Aorta (tissue), 5 donors: ENCODE results near the gene ADI1. TPM values are rescaled to one million over a fixed set of nuclear protein-coding genes. Genes with fewer than 3 reads are reported as not detected.
"Not testable (repeated sequence)": the region's sequence is repeated elsewhere in the genome, so short reads cannot be mapped to it uniquely, and the experiment has no call there.

ENCODE experiments used
- ATAC-seq: fragments of 200-7000 bp; cut with Tn5 transposase; one replicate; pipeline ENCODE4 v1.9.1; 2022; ENCODE audit warnings: moderate library complexity; ENCODE audit not compliant: low FRiP score
- DNase-seq, 2 donors: peaks; one replicate each; pipeline ENCODE4 v3.0.0-alpha.2; 2020
- H3K27ac ChIP-seq, 2 donors: one replicate each; pipeline ENCODE4 v1.5.1; 2013; ENCODE audit warnings: low read length in 2 of 2, mild to moderate bottlenecking in 2 of 2, moderate library complexity in 2 of 2, control low read depth in 1 of 2, inconsistent platforms in 1 of 2, low read depth in 1 of 2
- H3K27me3 ChIP-seq, 2 donors: one replicate each; pipeline ENCODE4 v1.6.1; 2013; ENCODE audit warnings: control low read depth in 1 of 2, low read length in 1 of 2, mild to moderate bottlenecking in 1 of 2, moderate library complexity in 1 of 2; ENCODE audit not compliant: insufficient read depth in 2 of 2, control insufficient read depth in 1 of 2
- H3K36me3 ChIP-seq, 2 donors: one replicate each; pipeline ENCODE4 v1.6.1; 2013; ENCODE audit warnings: control low read depth in 1 of 2, low read length in 1 of 2, mild to moderate bottlenecking in 1 of 2; ENCODE audit not compliant: insufficient read depth in 2 of 2, control insufficient read depth in 1 of 2
- H3K4me1 ChIP-seq, 2 donors: one replicate each; pipeline ENCODE4 v1.6.1; 2013; ENCODE audit warnings: low read length in 2 of 2, control low read depth in 1 of 2, mild to moderate bottlenecking in 1 of 2, moderate library complexity in 1 of 2; ENCODE audit not compliant: insufficient read depth in 2 of 2, control insufficient read depth in 1 of 2
- H3K4me3 ChIP-seq, 2 donors: one replicate each; pipeline ENCODE4 v1.5.1; 2013; ENCODE audit warnings: low read length in 2 of 2, control low read depth in 1 of 2, mild to moderate bottlenecking in 1 of 2
- H3K9me3 ChIP-seq: one replicate; pipeline ENCODE4 v1.6.1; 2013; ENCODE audit warnings: mild to moderate bottlenecking, low read length; ENCODE audit not compliant: control insufficient read depth
- WGBS, 2 donors: extraction: QIAGEN DNeasy Blood & Tissue Kit; methylation state at CpG; one replicate each; pipeline ENCODE4 v1.1.7; 2013; 5-methylcytosine and 5-hydroxymethylcytosine counted together
- intact Hi-C, 2 donors: fragments of 100-400 bp; cut with DNase I; formaldehyde crosslinking; loops; one replicate each; pipeline versions ENCODE4 v1.14.2 to v1.15.0; 2022
- polyA plus RNA-seq, 2 donors: library from polyadenylated mRNA; stranded (reverse); fragments of 200-250 nt; gene quantifications; one replicate each; pipeline ENCODE4 v1.2.3, GENCODE V29; 2013
- total RNA-seq, 2 donors: library from RNA; stranded (reverse); fragmentation: NEBNext Ultra II Directional; extraction: Animal tissue kit (Norgen Biotek cat#: 25700); gene quantifications; one replicate each; pipeline ENCODE4 v1.2.1, GENCODE V29; 2021
- donor health status: healthy with polysubstance abuse.
- donor health status: Bipolar disorder and iron deficiency.
- donor health status: DM: no; HTN: no; CAD: no.
- donor health status: DM: no; HTN: no; CAD: no.
- donor health status: DM: yes; HTN: yes; CAD: no.

The ADI1 gene
- total and polyA plus RNA-seq, 4 donors, result 63.7 to 206 (median 114) TPM

DNA sequence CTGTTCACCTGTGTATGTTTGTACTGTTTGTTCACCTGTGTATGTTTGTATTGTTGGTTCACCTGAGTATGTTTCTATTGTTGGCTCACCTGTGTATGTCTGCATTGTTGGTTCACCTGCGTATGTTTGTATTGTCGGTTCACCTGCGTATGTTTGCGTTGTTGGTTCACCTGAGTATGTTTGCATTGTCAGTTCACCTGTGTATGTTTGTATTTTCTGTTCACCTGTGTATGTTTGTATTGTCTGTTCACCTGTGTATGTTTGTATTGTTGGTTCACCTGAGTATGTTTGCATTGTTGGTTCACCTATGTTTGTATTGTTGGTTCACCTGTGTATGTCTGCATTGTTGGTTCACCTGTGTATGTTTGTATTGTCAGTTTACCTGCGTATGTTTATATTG is 14.6 kb downstream of the ADI1 start:
- 95 to 96% methylated on average over 5 of the region's 5 CpGs for WGBS, 2 donors
- no peak overlapping the region for H3K27ac ChIP-seq
- H3K27me3 ChIP-seq, result no peaks in the 10 kb centered on the region
- ATAC-seq, result no peak
- H3K4me3 ChIP-seq, result no peak overlapping the region
- no peaks in the 10 kb centered on the region for H3K9me3 ChIP-seq
- intact Hi-C loops, result no loop called here
- DNase-seq, result no peak
- H3K36me3 ChIP-seq, result peaks cover 9 to 10% of the 10 kb centered on the region in 2 donors
- H3K4me1 ChIP-seq, result no peaks in the 10 kb centered on the region

DNA sequence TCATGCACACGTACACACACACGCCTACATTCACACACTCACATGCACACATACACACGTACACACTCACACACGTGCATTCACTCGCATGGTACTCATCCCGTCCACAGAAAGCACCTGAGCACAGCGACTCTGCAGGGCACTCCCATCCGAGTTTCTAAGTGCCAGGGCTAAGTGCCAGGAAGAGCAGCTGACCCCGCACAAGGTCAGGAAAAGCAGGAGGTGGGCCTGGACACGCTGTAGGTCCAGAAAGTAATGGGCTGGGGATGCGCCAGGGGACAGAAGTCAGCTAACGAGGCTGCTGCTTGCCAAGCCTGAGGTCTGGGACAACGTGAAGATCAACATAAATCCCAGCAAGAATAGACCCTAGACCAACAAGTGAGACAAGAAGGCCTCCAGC is 15.8 kb downstream of the ADI1 start:
- no peak overlapping the region for H3K27ac ChIP-seq
- ATAC-seq (no peak), DNase-seq (peak in 1 of 2 donors; percentile 30)
- intact Hi-C loops, result no loop called here
- no peaks in the 10 kb centered on the region for H3K9me3 ChIP-seq
- no peaks in the 10 kb centered on the region for H3K27me3 ChIP-seq
- WGBS, 2 donors, result 94 to 95% methylated on average over 13 of the region's 13 CpGs
- no peaks in the 10 kb centered on the region for H3K4me1 ChIP-seq
- no peak overlapping the region for H3K4me3 ChIP-seq
- H3K36me3 ChIP-seq, result peaks cover 9 to 10% of the 10 kb centered on the region in 2 donors

DNA sequence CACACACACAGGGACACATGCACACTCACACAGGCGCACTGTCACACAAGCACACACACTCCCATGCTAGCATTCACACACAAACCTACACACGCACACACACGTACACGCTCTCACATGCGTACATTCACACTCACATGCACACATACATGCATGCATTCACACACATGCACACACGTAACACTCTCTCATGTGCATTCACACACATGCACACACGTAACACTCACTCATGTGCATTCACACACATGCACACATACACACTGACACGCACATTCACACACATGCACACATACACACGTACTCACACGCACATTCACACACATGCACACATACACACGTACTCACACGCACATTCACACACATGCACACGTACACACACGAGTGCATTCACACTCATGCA is 16.3 kb downstream of the ADI1 start:
- Histone ChIP-seq H3K27me3 (no peaks in the 10 kb centered on the region), H3K4me3 (no peak overlapping the region), H3K27ac (no peak overlapping the region), H3K36me3 (peaks cover 9 to 12% of the 10 kb centered on the region in 2 donors), H3K4me1 (no peaks in the 10 kb centered on the region), H3K9me3 (no peaks in the 10 kb centered on the region)
- intact Hi-C loops, result no loop called here
- DNase-seq (peak in 1 of 2 donors; percentile 41), ATAC-seq (no peak)
- 94 to 95% methylated on average over 14 of the region's 14 CpGs for WGBS, 2 donors

DNA sequence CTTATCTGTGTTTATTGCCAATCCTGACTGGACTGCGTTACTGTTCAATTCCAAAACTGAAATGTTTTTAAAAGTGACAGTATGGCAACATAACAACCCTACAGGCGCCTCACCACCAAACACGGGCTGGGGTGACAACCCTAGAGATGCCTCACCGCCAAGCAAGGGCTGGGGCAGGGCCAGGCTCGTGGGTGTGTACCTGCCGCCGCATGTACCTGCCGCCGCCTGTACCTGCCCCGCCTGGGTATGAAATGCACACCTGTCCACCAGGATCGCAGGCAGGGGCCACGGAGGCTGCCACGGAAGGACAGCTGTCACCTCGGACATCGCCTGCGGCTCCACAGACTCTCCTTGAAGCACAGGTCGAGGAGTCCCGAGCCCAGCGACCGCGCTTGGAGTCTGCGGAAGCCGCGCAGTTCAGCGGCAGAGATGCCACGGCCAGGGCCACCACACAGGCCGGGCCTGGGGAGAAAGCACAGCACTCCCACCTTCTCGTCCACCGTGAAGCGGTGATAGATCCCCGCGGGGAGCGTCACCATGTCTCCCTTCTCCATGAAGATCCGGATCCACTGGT is 18.9 kb downstream of the ADI1 start:
- peaks cover 11 to 18% of the 10 kb centered on the region in 2 donors for H3K36me3 ChIP-seq
- DNase-seq (peak in 1 of 2 donors; percentile 69), ATAC-seq (no peak)
- no peaks in the 10 kb centered on the region for H3K27me3 ChIP-seq
- H3K4me1 ChIP-seq, result no peaks in the 10 kb centered on the region
- intact Hi-C loops, result no loop called here
- no peak overlapping the region for H3K27ac ChIP-seq
- H3K9me3 ChIP-seq, result no peaks in the 10 kb centered on the region
- 96 to 97% methylated on average over 34 of the region's 34 CpGs for WGBS, 2 donors
- H3K4me3 ChIP-seq, result no peak overlapping the region

DNA sequence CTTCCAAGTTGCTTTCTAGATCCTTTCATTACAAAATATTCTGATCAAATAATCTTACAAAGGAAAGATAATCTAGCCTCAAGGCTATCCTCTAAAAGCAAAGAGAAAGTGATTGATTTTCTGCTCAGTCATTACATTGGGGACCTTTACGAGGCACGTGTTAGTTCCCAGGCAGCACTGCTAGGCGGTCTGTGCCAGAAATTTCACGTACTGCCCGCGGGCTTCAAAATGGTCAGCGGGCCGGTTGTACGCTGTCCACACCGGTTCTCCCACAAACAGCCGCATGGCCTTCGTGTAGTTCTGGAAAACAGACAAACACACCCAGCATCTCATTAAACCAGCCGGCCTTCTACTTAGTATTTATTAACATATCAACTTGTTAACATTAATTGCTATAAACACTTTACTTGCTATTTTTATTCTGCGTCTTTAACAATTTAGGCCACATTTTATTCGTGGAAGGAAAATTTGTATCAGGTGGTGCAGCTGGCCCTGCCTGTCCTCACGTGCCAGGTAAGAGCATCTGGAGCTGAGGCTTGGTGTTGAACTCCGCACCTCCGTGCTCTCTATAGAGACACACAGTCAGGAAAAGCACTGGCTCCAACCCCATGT is 20.4 kb downstream of the ADI1 start:
- intact Hi-C loops, result no loop called here
- Histone ChIP-seq H3K4me3 (no peak overlapping the region), H3K27me3 (no peaks in the 10 kb centered on the region), H3K4me1 (no peaks in the 10 kb centered on the region), H3K36me3 (peaks cover 13 to 14% of the 10 kb centered on the region in 2 donors), H3K27ac (no peak overlapping the region), H3K9me3 (no peaks in the 10 kb centered on the region)
- no peak for ATAC-seq
- 94 to 95% methylated on average over 18 of the region's 18 CpGs for WGBS, 2 donors
- peak in 1 of 2 donors; percentile 47 for DNase-seq

DNA sequence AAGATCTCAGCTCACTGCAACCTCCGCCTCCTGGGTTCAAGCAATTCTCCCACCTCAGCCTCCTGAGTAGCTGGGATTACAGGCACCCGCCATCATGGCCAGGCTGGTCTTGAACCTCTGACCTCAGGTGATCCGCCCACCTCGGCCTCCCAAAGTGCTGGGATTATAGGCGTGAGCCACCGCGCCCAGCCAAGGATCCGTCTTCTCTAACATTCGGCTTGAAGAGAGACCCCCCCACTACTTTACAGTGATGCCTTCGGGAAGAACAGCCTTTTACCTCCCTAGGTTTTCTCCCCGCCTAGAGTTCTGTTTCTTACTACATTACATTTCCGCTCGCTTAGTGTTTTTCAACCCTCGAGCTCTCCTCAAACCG is 22.6 kb downstream of the ADI1 start:
- intact Hi-C loops, H3K9me3 ChIP-seq, ATAC-seq, H3K4me3 ChIP-seq, H3K4me1 ChIP-seq, H3K27ac ChIP-seq, H3K27me3 ChIP-seq: not testable (repeated sequence)
- 92 to 97% methylated on average over 15 of the region's 15 CpGs for WGBS, 2 donors
- DNase-seq, result peak in 1 of 2 donors; percentile 40
- H3K36me3 ChIP-seq, result peaks cover 11 to 14% of the 10 kb centered on the region in 2 donors

DNA sequence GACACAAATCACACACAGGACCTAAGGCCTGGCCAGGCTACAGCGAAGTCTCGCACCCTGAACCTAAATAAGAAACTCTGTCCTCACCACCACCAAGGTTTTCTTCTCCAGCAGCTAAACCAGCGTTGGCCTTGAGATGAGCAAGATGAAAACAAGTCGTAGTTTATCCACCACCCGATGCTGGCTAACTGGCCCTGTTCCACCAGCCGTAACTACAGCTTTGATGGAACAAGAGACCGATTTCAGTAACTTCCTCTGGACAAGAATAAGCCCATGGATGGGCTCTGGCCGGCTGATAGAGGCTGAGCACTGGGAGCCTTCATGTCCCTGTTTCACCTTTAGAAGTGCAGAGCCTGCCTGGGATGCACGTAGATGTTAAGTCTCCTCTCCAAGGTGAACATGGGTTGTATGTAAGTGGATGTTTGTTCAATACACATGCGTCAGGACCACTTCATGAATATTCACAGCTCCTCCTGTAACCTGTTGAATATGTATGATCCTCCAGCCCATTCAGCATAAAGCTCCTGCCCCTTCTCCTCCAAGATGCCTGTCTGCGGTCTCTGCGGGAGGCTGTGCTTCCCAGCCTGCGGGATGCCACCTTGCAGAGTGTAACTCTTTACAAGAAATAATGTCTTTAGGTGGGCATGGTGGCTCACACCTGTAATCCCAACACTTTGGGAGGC is 24.2 kb downstream of the ADI1 start:
- no peaks in the 10 kb centered on the region for H3K9me3 ChIP-seq
- H3K4me3 ChIP-seq, result no peak overlapping the region
- DNase-seq (peak in 1 of 2 donors; percentile 44), ATAC-seq (no peak)
- WGBS, 2 donors, result 96 to 98% methylated on average over 13 of the region's 13 CpGs
- intact Hi-C loops, result loop anchor here in 1 of 2 donors (2.0 to 5.0 kb wide), 2 partner anchors 24 to 42 kb away; partner anchors contain the start of gene ADI1
- no peak overlapping the region for H3K27ac ChIP-seq
- H3K36me3 ChIP-seq, result peaks cover 5 to 8% of the 10 kb centered on the region in 2 donors
- no peaks in the 10 kb centered on the region for H3K4me1 ChIP-seq
- no peaks in the 10 kb centered on the region for H3K27me3 ChIP-seq

DNA sequence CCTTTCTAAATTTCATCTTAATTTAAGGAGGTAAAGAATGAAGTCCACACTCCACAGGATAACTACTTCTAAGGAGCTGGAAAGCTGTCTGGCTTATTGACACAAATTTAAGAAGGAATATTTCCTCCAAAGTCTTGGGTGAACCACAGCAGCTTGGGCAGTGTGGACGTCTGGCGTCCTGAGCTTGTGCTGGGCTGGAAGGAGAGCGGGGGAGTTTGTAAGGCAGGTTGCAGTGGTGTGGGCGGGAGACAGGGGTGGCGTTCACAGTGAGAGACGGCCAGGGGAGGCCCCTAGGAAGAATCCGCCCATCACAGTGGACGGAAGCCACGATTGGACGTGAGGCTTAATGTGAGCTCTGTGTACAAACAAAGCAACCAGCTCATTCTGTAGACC is 25.7 kb downstream of the ADI1 start:
- intact Hi-C loops, result loop anchor here in 1 of 2 donors (2.0 to 5.0 kb wide), 2 partner anchors 25 to 44 kb away; partner anchors contain the start of gene ADI1
- peaks cover 5 to 8% of the 10 kb centered on the region in 2 donors for H3K36me3 ChIP-seq
- ATAC-seq (peak; percentile 81), DNase-seq (peak; percentile 70 to 82)
- WGBS, 2 donors, result 7% methylated on average over 10 of the region's 10 CpGs
- no peaks in the 10 kb centered on the region for H3K9me3 ChIP-seq
- no peaks in the 10 kb centered on the region for H3K27me3 ChIP-seq
- H3K4me3 ChIP-seq, result peak overlapping the region in 1 of 2 donors; percentile 10
- no peaks in the 10 kb centered on the region for H3K4me1 ChIP-seq
- peak overlapping the region; percentile 28 to 91 for H3K27ac ChIP-seq
